Stomach (tissue), 4 donors: ENCODE data around the gene ATP6V1G2.

Experiments
- CTCF ChIP-seq, 7 experiments: fragments of 450-650 bp in 4 of 7; fragments of 200-600 bp in 3 of 7; sonication (generic) in 3 of 7; IDR thresholded peaks; one replicate each; pipeline ENCODE4 v1.5.1; 2016 to 2019; ENCODE audit warnings: antibody characterized with exemption in 7 of 7, control low read depth in 2 of 7, mild to moderate bottlenecking in 1 of 7
- EP300 ChIP-seq: sonication (generic); formaldehyde crosslinking; IDR thresholded peaks from one replicate; pipeline ENCODE4 v1.6.1; 2017; ENCODE audit warnings: antibody characterized with exemption
- POLR2A ChIP-seq, 4 donors: fragments of 450-650 bp; IDR thresholded peaks; one replicate each; pipeline ENCODE4 v1.6.1; 2016; ENCODE audit warnings: antibody characterized with exemption in 4 of 4, control low read depth in 2 of 4, mild to moderate bottlenecking in 1 of 4, moderate library complexity in 1 of 4
- POLR2AphosphoS5 ChIP-seq, 3 donors: sonication (generic); formaldehyde crosslinking; IDR thresholded peaks; one replicate each; pipeline ENCODE4 v1.6.1; 2016; ENCODE audit warnings: antibody characterized with exemption in 3 of 3

DNA sequence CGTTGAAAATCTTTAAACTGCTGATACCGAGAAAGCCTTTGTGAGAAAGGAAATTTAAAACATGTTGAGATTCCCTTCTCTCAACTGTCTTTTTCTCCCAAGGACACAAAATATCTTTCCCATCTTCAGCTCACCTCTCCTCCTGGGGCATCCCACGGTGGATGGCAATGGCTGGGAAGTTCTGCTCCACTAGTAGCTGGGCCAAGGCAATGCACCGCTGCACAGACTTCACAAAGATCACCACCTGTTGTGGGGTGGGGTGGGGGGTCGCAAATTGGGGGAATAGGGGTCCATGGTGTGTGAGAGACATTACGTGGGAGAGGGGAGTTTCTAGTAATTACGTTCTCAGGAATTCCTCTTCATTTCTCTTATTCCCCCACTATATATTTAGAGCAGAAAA, 15.2 kb downstream of the ATP6V1G2 start:
- TF ChIP-seq EP300 (no peak), POLR2A (IDR thresholded peaks at IDR 0.05) (no peak), POLR2AphosphoS5 (IDR thresholded peaks at IDR 0.05) (no peak), CTCF (IDR thresholded peaks at IDR 0.05) (no peak)
